HL-60 (cell line): ENCODE data around the gene MAGED2.

Source experiments
- POLR2AphosphoS5 ChIP-seq: IDR thresholded peaks from 2 replicates; pipeline ENCODE4 v1.6.1; 2012; ENCODE audit warnings: low read depth
- SPI1 ChIP-seq: IDR thresholded peaks from 2 replicates; pipeline ENCODE4 v1.6.1; 2012; ENCODE audit warnings: low read depth, mild to moderate bottlenecking, borderline replicate concordance
- TF ChIP-seq, protein P1 (sequence below): IDR thresholded peaks from one replicate; pipeline ENCODE4 v1.5.1; 2011; ENCODE audit warnings: low read length, control low read depth, inconsistent platforms; ENCODE audit not compliant: insufficient read depth

DNA sequence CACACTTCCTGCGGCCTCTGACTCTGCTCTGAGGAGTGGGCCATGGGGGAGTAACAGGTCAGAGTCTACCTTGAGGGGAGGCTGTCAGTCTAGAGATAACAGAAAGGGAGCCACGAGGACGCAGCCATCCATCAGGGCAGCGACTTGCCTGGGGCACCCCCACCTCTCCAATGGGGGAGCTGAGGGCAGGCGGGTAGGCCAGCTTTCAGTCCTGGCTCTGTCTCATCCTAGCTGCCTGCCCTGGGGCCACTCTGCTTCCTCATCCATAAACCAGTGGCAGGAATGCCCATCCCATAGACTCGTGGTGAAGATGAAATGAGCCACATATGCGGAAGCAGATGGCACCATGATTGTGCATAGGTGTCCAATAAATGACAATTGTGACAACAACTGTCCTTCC, 13.2 kb downstream of the MAGED2 start:
- no peak for TF ChIP-seq POLR2AphosphoS5
- TF ChIP-seq, protein P1, sequence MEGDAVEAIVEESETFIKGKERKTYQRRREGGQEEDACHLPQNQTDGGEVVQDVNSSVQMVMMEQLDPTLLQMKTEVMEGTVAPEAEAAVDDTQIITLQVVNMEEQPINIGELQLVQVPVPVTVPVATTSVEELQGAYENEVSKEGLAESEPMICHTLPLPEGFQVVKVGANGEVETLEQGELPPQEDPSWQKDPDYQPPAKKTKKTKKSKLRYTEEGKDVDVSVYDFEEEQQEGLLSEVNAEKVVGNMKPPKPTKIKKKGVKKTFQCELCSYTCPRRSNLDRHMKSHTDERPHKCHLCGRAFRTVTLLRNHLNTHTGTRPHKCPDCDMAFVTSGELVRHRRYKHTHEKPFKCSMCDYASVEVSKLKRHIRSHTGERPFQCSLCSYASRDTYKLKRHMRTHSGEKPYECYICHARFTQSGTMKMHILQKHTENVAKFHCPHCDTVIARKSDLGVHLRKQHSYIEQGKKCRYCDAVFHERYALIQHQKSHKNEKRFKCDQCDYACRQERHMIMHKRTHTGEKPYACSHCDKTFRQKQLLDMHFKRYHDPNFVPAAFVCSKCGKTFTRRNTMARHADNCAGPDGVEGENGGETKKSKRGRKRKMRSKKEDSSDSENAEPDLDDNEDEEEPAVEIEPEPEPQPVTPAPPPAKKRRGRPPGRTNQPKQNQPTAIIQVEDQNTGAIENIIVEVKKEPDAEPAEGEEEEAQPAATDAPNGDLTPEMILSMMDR, result no peak
- no peak for TF ChIP-seq SPI1
